WTC11 (cell line): ENCODE results near the gene FAHD1. TPM values are rescaled to one million over a fixed set of nuclear protein-coding genes. Genes with fewer than 3 reads are reported as not detected.

Experiments used
- ATAC-seq: fragments of 200-7000 bp; cut with Tn5 transposase; 2 replicates; pipeline ENCODE4 v1.10.0; 2021; ENCODE audit warnings: mild to moderate bottlenecking, moderate library complexity
- CTCF ChIA-PET: fragments of 300-600 bp; sonication (Branson Sonifier 250); formaldehyde crosslinking; loops from one replicate; lab custom pipeline; 2021; ENCODE audit warnings: antibody characterized with exemption; lab: Charles Lee
- POLR2A ChIA-PET: fragments of 350-600 bp; sonication (Branson Sonifier 250); formaldehyde crosslinking; loops from one replicate; lab custom pipeline; 2021; ENCODE audit warnings: antibody characterized with exemption; lab: Charles Lee
- DNase-seq: peaks from one replicate; pipeline ENCODE4 v3.0.0; 2021; ENCODE audit warnings: low spot score
- H3K27ac Mint-ChIP-seq: 2 replicates; pipeline ENCODE4 v1.8.0; 2021; ENCODE audit warnings: mixed read lengths
- H3K27me3 Mint-ChIP-seq: 2 replicates; pipeline ENCODE4 v1.8.0; 2021; ENCODE audit warnings: low read depth, mild to moderate bottlenecking, moderate library complexity, mixed read lengths
- H3K36me3 Mint-ChIP-seq: 2 replicates; pipeline ENCODE4 v1.8.0; 2021; ENCODE audit warnings: mixed read lengths
- H3K4me1 Mint-ChIP-seq: 2 replicates; pipeline ENCODE4 v1.8.0; 2022; ENCODE audit warnings: mixed read lengths
- H3K4me3 Mint-ChIP-seq: 2 replicates; pipeline ENCODE4 v1.8.0; 2021; ENCODE audit warnings: mild to moderate bottlenecking, moderate library complexity, mixed read lengths
- H3K9me3 Mint-ChIP-seq: 2 replicates; pipeline ENCODE4 v1.8.0; 2021; ENCODE audit warnings: mixed read lengths
- ATF6 ChIP-seq: sonication (generic); formaldehyde crosslinking; IDR thresholded peaks from 2 replicates; pipeline ENCODE4 v1.8.1; 2023; ENCODE audit warnings: mild to moderate bottlenecking, missing genetic modification reagents
- E2F4 ChIP-seq: sonication (generic); formaldehyde crosslinking; IDR thresholded peaks from 2 replicates; pipeline ENCODE4 v1.8.1; 2022; ENCODE audit warnings: low read depth, mild to moderate bottlenecking, moderate library complexity, missing genetic modification reagents, borderline replicate concordance
- FOXJ3 ChIP-seq: sonication (generic); formaldehyde crosslinking; IDR thresholded peaks from 2 replicates; pipeline ENCODE4 v1.9.0; 2021; ENCODE audit warnings: missing genetic modification reagents, mild to moderate bottlenecking, borderline replicate concordance
- FOXP1 ChIP-seq: sonication (generic); formaldehyde crosslinking; IDR thresholded peaks from 2 replicates; pipeline ENCODE4 v1.8.0; 2022; ENCODE audit warnings: missing genetic modification reagents, mild to moderate bottlenecking, moderate library complexity, borderline replicate concordance
- HMGA2 ChIP-seq: fragments of 250-450 bp; sonication (Bioruptor Pico); IDR thresholded peaks from 2 replicates; pipeline ENCODE4 v1.4.0; 2021; ENCODE audit warnings: mild to moderate bottlenecking, moderate library complexity
- JUN ChIP-seq: sonication (generic); formaldehyde crosslinking; IDR thresholded peaks from 2 replicates; pipeline ENCODE4 v1.8.0; 2023; ENCODE audit warnings: mild to moderate bottlenecking, missing genetic modification reagents
- NFATC4 ChIP-seq: fragments of 250-450 bp; sonication (Bioruptor Pico); IDR thresholded peaks from 2 replicates; pipeline ENCODE4 v1.9.0; 2021; ENCODE audit warnings: mild to moderate bottlenecking
- NR1H2 ChIP-seq: sonication (generic); formaldehyde crosslinking; IDR thresholded peaks from 2 replicates; pipeline ENCODE4 v1.9.0; 2021; ENCODE audit warnings: mild to moderate bottlenecking, moderate library complexity, missing genetic modification reagents
- RORB ChIP-seq: fragments of 250-450 bp; sonication (Bioruptor Pico); IDR thresholded peaks from 2 replicates; pipeline ENCODE4 v1.9.0; 2021; ENCODE audit warnings: mild to moderate bottlenecking
- STAT6 ChIP-seq: sonication (generic); formaldehyde crosslinking; conservative IDR thresholded peaks from 2 replicates; pipeline ENCODE4 v1.8.1; 2023; ENCODE audit warnings: mild to moderate bottlenecking, low read depth, missing genetic modification reagents, moderate library complexity
- TCF7 ChIP-seq: sonication (generic); formaldehyde crosslinking; IDR thresholded peaks from 2 replicates; pipeline ENCODE4 v1.8.0; 2022; ENCODE audit warnings: mild to moderate bottlenecking, low read depth, missing genetic modification reagents, moderate library complexity
- TEAD1 ChIP-seq: sonication (generic); formaldehyde crosslinking; IDR thresholded peaks from 2 replicates; pipeline ENCODE4 v1.8.0; 2022; ENCODE audit warnings: mild to moderate bottlenecking, missing genetic modification reagents
- ZNF232 ChIP-seq: sonication (generic); formaldehyde crosslinking; IDR thresholded peaks from 2 replicates; pipeline ENCODE4 v1.8.0; 2022; ENCODE audit warnings: mild to moderate bottlenecking, missing genetic modification reagents
- ZNF396 ChIP-seq: fragments of 250-450 bp; sonication (Bioruptor Pico); IDR thresholded peaks from 2 replicates; pipeline ENCODE4 v1.8.0; 2021; ENCODE audit warnings: mild to moderate bottlenecking, moderate library complexity, borderline replicate concordance
- ZNF423 ChIP-seq: fragments of 250-450 bp; sonication (Bioruptor Pico); IDR thresholded peaks from 2 replicates; pipeline ENCODE4 v2.1.2; 2022; ENCODE audit warnings: mild to moderate bottlenecking, moderate library complexity
- ZNF425 ChIP-seq: fragments of 250-450 bp; sonication (Bioruptor Pico); conservative IDR thresholded peaks from 2 replicates; pipeline ENCODE4 v1.9.0; 2021; ENCODE audit warnings: mild to moderate bottlenecking
- total RNA-seq: library from RNA; stranded (reverse); gene quantifications from 3 replicates; pipeline ENCODE4 v1.2.3, GENCODE V29; 2021
- TF ChIP-seq, protein P1 (sequence below): sonication (generic); formaldehyde crosslinking; IDR thresholded peaks from 2 replicates; pipeline ENCODE4 v1.8.0; 2023; ENCODE audit warnings: mild to moderate bottlenecking, missing genetic modification reagents
- TF ChIP-seq, protein P2 (sequence below): fragments of 250-450 bp; sonication (Bioruptor Pico); IDR thresholded peaks from 2 replicates; pipeline ENCODE4 v1.9.0; 2021; ENCODE audit warnings: moderate library complexity, mild to moderate bottlenecking, inconsistent platforms, borderline replicate concordance
- TF ChIP-seq, protein P3 (sequence below): sonication (generic); formaldehyde crosslinking; IDR thresholded peaks from 2 replicates; pipeline ENCODE4 v1.8.1; 2023; ENCODE audit warnings: mild to moderate bottlenecking, missing genetic modification reagents, borderline replicate concordance
- TF ChIP-seq, protein P4 (sequence below): sonication (generic); formaldehyde crosslinking; IDR thresholded peaks from 2 replicates; pipeline ENCODE4 v1.8.1; 2022; ENCODE audit warnings: mild to moderate bottlenecking, moderate library complexity, missing genetic modification reagents

FAHD1 gene
- total RNA-seq, 1 experiment from 2014 or later = 14.3 TPM

DNA sequence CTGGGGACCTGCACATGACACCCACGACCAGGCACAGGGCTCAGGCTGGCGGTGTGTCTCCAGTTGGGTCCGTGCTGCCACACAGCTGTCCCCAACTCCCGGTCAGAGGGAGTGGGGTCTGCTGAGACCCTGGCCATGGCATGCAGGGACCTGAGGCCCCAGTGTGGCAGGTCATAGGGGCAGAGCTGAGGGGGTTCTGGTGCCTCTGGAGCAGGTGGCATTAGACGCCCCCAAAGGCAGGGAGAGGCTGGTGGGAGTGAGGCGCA lies 40.0 kb upstream of the FAHD1 start:
- Mint-ChIP-seq H3K36me3 (peaks cover 5% of the 10 kb centered on the region), H3K4me3 (no peak overlapping the region), H3K4me1 (no peaks in the 10 kb centered on the region), H3K27me3 (no peaks in the 10 kb centered on the region), H3K27ac (no peak overlapping the region), H3K9me3 (no peaks in the 10 kb centered on the region)
- DNase-seq (no peak), ATAC-seq (no peak)
- ChIA-PET POLR2A (no interaction called here), CTCF (no interaction called here)
- no peak for TF ChIP-seq TEAD1 (CRISPR knock-in tag)
- no peak for TF ChIP-seq FOXP1 (CRISPR knock-in tag)
- no peak for TF ChIP-seq ZNF396 (CRISPR knock-in tag)
- TF ChIP-seq ZNF423 (CRISPR knock-in tag) = no peak
- no peak for TF ChIP-seq FOXJ3 (CRISPR knock-in tag)
- no peak for TF ChIP-seq NR1H2
- TF ChIP-seq, protein P1, sequence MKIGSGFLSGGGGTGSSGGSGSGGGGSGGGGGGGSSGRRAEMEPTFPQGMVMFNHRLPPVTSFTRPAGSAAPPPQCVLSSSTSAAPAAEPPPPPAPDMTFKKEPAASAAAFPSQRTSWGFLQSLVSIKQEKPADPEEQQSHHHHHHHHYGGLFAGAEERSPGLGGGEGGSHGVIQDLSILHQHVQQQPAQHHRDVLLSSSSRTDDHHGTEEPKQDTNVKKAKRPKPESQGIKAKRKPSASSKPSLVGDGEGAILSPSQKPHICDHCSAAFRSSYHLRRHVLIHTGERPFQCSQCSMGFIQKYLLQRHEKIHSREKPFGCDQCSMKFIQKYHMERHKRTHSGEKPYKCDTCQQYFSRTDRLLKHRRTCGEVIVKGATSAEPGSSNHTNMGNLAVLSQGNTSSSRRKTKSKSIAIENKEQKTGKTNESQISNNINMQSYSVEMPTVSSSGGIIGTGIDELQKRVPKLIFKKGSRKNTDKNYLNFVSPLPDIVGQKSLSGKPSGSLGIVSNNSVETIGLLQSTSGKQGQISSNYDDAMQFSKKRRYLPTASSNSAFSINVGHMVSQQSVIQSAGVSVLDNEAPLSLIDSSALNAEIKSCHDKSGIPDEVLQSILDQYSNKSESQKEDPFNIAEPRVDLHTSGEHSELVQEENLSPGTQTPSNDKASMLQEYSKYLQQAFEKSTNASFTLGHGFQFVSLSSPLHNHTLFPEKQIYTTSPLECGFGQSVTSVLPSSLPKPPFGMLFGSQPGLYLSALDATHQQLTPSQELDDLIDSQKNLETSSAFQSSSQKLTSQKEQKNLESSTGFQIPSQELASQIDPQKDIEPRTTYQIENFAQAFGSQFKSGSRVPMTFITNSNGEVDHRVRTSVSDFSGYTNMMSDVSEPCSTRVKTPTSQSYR (CRISPR knock-in tag) = no peak
- TF ChIP-seq TCF7 = no peak
- TF ChIP-seq STAT6 (CRISPR knock-in tag) = no peak
- TF ChIP-seq, protein P2, sequence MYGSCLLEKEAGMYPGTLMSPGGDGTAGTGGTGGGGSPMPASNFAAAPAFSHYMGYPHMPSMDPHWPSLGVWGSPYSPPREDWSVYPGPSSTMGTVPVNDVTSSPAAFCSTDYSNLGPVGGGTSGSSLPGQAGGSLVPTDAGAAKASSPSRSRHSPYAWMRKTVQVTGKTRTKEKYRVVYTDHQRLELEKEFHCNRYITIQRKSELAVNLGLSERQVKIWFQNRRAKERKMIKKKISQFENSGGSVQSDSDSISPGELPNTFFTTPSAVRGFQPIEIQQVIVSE (CRISPR knock-in tag) = no peak
- TF ChIP-seq NFATC4 = no peak
- no peak for TF ChIP-seq E2F4 (CRISPR knock-in tag)
- no peak for TF ChIP-seq RORB (CRISPR knock-in tag)
- TF ChIP-seq ZNF425 = no peak
- TF ChIP-seq, protein P3, sequence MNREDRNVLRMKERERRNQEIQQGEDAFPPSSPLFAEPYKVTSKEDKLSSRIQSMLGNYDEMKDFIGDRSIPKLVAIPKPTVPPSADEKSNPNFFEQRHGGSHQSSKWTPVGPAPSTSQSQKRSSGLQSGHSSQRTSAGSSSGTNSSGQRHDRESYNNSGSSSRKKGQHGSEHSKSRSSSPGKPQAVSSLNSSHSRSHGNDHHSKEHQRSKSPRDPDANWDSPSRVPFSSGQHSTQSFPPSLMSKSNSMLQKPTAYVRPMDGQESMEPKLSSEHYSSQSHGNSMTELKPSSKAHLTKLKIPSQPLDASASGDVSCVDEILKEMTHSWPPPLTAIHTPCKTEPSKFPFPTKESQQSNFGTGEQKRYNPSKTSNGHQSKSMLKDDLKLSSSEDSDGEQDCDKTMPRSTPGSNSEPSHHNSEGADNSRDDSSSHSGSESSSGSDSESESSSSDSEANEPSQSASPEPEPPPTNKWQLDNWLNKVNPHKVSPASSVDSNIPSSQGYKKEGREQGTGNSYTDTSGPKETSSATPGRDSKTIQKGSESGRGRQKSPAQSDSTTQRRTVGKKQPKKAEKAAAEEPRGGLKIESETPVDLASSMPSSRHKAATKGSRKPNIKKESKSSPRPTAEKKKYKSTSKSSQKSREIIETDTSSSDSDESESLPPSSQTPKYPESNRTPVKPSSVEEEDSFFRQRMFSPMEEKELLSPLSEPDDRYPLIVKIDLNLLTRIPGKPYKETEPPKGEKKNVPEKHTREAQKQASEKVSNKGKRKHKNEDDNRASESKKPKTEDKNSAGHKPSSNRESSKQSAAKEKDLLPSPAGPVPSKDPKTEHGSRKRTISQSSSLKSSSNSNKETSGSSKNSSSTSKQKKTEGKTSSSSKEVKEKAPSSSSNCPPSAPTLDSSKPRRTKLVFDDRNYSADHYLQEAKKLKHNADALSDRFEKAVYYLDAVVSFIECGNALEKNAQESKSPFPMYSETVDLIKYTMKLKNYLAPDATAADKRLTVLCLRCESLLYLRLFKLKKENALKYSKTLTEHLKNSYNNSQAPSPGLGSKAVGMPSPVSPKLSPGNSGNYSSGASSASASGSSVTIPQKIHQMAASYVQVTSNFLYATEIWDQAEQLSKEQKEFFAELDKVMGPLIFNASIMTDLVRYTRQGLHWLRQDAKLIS = no peak
- TF ChIP-seq ATF6 (CRISPR knock-in tag) = no peak
- TF ChIP-seq, protein P4, sequence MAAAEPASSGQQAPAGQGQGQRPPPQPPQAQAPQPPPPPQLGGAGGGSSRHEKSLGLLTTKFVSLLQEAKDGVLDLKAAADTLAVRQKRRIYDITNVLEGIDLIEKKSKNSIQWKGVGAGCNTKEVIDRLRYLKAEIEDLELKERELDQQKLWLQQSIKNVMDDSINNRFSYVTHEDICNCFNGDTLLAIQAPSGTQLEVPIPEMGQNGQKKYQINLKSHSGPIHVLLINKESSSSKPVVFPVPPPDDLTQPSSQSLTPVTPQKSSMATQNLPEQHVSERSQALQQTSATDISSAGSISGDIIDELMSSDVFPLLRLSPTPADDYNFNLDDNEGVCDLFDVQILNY (CRISPR knock-in tag) = no peak
- TF ChIP-seq ZNF232 (CRISPR knock-in tag) = no peak
- no peak for TF ChIP-seq HMGA2 (CRISPR knock-in tag)
- no peak for TF ChIP-seq JUN
